Eye (tissue), 1 donor: ENCODE data around the gene MEX3A.
"Not testable (repeated sequence)": the region's sequence is repeated elsewhere in the genome, so short reads cannot be mapped to it uniquely, and the experiment has no call there.

Source experiments
- DNase-seq: peaks from one replicate; pipeline ENCODE4 v3.0.0-alpha.2; 2015

MEX3A gene

DNA sequence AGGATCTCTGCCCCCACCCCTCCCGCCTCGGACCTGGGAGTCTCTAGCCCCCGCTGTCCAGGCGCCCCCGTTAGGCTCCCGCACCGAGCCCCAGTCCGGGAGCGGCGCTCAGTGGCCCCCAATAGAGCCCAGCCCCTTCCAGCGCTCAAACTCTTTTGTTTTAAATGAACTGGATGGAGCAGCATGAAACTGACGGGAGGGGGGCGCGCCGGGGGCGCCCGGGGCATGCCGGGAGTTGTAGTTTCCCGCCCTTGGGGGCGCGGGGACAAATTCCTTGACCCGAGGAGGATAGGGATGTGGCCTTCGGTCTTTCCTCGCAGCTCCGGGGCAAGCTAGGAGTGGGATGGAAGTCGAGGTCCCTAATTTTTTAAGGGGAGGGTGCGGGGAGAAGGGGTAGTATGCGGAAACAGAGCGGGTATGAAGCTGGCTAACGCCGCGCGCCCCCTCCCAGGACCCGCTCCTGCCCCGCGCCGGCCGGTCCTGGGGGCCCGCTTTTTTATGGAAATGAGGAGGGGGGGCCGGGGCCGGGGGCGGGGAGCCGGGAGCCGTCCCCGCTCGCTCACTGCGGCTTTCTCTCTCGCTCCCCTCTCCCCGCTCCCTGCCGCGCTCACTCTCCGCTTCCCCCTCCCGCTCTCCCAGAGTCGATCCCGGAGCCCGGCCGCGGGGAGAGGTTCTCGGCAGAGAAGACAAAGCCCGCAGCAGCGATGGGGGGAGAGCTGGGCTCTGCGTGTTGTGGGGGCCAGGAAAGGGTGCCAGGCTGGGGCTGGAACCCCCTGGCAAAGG lies at the start of gene MEX3A:
Gene MEX3A (minus strand): TSS at position 157 of the 783 bp plus-strand sequence. CDS start 467 bp downstream, outside the sequence.
- peak; percentile 98 for DNase-seq

- DNase-seq, result no peak
Measured at GRCh38 chr1:156130578-156130942, 48.3 kb upstream of the MEX3A start.

DNA sequence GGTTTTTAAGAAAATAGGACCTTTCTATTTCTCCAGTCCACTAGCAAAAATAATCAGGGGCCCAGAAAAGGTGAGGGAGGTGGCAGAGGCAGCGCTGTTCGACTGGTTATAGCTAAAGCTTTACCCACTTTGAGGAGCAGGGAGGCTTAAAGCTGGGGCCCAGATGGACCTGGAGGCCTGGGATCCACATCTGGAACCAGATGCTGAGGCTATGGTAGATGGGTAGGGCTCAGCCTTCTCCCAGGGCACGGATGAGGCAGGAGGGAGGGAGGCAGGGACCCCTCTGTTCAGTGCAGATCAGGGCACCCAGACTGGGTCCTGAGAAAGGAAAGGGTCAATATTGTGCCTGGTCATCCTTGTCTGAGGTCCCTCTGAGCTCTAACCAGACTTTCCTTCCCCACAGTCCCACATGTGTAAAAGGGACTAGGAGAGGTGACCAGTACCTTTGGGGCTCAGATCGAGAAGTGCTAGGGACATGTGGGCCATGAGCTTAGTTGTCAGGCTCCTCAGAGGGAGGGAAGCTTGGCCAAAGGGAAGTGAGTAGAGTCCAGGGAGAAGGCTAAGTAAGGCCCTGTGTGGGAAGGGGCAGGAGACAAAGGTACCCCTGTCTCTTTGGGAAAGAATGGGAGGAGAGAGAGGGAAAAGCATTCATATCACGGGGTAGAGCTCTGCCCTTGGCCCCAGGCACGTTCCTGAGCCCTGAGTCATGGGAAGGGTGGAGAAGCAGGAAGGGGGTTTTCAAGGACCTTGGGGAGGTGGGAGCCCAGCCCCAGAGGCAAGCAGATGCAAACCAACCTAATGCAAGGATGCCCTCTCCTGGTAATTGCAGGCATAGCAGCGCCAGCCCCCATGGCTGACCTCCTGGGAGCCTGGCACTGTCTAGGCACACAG lies 47.7 kb upstream of the MEX3A start:
- DNase-seq, result peak; percentile 94

DNA sequence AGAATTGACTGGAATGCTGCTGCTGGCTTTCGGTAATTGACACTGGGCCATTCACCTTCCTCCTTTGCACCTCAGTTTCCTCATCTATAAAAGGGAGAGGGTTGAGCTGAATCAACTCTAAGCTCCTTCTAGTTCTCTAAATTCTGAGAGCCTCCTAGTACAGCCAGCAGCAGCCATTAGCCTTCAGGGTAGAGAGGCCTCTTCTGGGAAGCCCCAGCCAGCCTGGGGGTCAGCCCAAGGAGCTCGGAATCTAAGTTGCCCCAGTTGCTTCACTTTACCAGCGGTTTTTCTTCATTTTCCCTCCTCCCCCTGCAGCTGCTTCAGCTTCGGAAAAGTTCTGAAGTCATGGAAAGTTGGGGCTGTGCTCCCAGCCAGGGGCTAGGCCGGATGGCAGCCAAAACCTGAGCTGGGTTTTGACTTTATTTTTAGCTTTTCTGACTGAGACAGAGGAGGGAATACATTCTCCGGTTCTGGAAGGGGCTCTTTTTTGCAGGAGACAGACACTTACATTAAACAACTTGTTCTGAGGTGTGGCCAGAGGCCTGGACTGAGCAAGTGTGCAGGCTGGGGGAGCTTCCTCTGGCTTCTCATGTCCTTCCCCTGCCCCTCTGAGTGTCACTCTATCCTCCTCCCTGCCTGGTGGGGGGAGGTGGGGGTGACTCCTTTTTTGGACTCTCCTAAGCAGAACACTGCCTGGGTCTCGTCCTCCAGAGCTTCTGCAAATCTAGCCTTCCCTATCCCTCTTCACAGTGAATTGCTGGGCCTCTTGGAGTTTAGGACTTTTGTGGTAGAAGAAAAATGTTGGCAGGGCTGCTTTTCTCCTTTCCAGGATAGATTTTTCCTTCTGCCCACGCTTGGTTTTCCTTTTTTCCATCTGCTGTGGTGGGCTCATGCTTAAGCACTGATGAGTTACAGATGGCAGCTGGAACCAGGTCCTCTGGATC lies 46.7 kb upstream of the MEX3A start:
- DNase-seq, result peak; percentile 80

DNA sequence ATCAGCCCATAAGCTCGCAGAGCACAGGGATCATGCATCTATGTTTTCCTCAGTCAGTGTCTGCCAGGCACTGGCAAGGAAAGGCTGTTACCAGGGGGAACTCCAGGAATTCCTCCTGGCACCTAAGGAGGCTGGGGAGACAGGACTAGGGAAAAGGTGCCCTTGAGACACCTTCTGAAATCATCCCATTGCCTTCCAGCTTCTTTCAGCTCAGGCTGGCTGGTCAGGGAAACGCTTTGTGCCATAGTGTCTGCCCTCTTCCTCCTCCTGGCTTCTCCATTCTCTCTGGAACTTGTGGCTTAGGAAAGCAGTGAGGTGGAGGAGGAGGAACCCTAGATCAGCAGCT lies 46.0 kb upstream of the MEX3A start:
- no peak for DNase-seq

GRCh38 chr1:156126630-156127534 lies 44.6 kb upstream of the MEX3A start:
- peak; percentile 17 for DNase-seq

GRCh38 chr1:156126043-156126629 lies 43.9 kb upstream of the MEX3A start:
- peak; percentile 63 for DNase-seq

DNA sequence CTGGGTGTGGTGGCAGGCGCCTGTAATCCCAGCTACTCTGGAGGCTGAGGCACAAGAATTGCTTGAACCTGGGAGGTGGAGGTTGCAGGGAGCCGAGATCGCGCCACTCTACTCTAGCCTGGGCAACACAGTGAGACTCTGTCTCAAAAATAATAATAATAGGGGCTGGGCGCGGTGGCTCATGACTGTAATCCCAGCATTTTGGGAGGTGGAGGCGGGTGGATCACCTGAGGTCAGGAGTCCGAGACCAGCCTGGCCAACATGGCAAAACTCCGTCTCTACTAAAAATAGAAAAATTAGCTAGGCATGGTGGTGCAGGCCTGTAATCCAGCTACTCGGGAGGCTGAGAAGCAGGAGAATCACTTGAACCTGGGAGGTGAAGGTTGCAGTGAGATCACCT lies 43.3 kb upstream of the MEX3A start:
- not testable (repeated sequence) for DNase-seq

DNA sequence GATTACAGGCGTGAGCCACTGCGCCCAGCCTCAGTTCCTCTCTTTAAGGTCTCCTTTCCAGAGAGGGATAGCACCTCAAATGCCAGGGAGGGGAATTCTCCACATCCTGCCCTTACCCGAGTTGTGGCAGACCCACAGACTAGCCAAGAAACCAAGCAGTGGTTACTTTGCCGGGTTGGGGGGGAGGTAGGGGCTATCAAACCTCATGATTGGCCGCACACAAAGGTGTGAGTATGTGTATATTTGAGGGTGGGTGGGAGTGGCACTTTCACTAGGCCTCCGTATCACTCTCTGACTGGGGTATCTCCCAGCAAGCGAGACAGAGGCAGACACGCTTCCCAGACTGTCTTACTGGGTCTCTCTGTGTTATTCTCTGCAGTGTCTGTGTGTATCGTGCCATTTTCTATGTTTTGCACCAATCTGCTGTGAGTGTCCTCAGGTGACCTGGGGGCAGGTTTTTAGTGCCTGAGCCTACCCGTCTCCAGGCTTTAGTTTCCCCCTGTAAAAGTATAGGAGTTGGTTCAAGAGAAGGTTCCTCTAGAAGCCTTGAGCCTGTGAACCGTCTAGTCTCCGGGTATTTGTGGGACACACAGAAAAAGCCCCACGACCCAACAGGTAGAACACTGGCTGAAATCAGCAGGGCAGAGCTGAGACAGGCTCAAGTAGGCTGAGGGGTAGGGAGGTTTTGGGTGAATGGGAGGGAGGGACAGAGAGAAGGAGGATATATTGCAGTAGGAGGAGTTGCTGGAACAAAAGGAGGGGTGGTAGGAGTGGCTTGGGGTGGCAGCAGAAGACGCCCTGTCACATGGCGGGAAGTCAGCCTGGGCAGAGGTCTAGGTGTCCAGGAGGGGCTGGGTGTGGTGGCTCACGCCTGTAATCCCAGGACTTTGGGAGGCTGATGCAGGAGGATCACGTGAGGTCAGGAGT lies 42.6 kb upstream of the MEX3A start:
- peak; percentile 2 for DNase-seq

- peak; percentile 93 for DNase-seq
Measured at GRCh38 chr1:156123356-156124196, 41.3 kb upstream of the MEX3A start.

GRCh38 chr1:156122519-156123355 lies 40.5 kb upstream of the MEX3A start:
- peak; percentile 52 for DNase-seq

GRCh38 chr1:156122086-156122485 lies 39.8 kb upstream of the MEX3A start:
- DNase-seq, result no peak

DNA sequence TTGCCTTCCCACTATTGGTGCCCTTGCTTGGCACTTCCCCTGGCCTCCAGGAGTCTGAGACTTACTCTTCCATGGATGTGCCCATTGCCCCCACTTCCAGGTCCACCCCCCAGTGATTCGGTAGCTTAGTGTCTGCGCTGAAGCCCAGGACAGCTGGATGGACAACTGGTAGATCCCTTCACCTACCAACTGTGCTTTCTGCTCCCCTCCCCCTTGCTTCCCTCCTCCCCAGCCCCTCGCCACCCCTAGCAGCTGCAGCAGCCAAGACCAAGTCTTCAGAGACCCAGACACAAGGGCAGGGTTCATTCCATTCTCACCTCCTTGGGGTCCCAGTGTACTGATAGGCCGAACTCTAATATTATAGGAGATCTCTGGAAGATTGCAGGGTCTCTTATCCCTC lies 39.2 kb upstream of the MEX3A start:
- no peak for DNase-seq

DNA sequence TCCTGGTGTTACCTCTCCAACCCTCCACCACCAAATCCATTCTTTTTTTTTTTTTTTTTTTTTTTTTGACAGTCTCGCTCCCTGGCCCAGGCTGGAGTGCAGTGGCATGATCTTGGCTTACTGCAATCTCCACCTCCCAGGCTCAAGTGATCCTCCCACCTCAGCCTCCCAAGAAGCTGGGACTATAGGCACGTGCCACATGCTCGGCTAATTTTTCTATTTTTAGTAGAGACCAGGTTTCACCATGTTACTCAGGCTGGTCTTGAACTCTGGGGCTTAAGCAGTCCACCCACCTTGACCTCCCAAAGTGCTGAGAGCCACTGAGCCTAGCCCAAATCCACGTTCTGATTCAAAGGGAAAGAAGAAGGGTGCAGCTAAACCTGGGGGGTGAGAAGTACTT lies 38.7 kb upstream of the MEX3A start:
- DNase-seq, result not testable (repeated sequence)

GRCh38 chr1:156120318-156120717 lies 38.1 kb upstream of the MEX3A start:
- DNase-seq, result no peak

GRCh38 chr1:156119503-156120209 lies 37.4 kb upstream of the MEX3A start:
- DNase-seq, result no peak

DNA sequence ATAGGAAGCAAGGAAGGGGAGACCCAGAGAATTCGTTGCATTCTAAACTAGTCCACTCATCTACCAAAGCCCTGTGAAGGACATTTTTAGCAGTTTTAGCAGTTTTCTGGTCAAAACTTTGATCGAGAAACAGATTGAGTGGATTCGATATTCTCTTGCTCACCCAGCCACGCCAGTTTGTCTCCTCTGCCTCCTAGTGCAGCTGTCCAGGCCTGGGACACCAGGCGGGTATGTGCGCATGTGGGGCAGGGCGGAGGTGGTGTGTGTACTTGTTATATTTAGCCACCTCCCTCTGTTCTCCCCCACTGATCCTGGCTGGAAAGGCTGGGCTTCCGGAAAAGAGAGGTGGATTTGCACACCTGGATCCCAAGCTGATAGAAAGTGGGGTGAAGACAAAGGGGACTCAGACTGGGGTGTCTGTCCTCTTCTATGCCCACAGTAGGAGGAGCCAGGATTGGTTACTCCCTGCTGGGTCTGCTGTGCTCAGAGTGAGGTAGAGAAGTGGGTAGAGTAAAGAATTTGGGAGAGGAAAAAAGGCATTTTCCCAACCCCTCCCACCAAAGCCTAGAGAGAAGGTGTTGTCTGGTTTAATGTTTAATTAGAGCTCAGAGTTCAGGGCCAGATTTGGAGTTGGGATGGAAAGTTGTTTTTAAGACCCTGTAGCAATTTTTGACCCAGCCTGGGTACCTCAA lies 36.1 kb upstream of the MEX3A start:
- DNase-seq, result no peak
